ENCODE measurements around the gene TMEM132A.

- TF ChIP-seq FOXA1 (IDR thresholded peaks at IDR 0.05; ENCODE audit: borderline replicate concordance): no peak
- no peak for TF ChIP-seq MAX (CRISPR knock-in tag; IDR thresholded peaks at IDR 0.05)
- no peak for TF ChIP-seq ZBTB7A (IDR thresholded peaks at IDR 0.05; ENCODE audit: borderline replicate concordance, control insufficient read depth, low read depth, low read length)
- TF ChIP-seq MEF2A (IDR thresholded peaks at IDR 0.05; ENCODE audit: control insufficient read depth, low read depth, low read length): no peak
- TF ChIP-seq RAD21 (CRISPR knock-in tag; conservative IDR thresholded peaks at IDR 0.05 in 1 of 2, IDR thresholded peaks at IDR 0.05 in 1 of 2): no peak
- no peak for TF ChIP-seq HMG20B (CRISPR knock-in tag; IDR thresholded peaks at IDR 0.05)
- TF ChIP-seq ZBTB43 (CRISPR knock-in tag; IDR thresholded peaks at IDR 0.05): no peak
- no peak for TF ChIP-seq FOXP1 (CRISPR knock-in tag; IDR thresholded peaks at IDR 0.05)
- TF ChIP-seq NKRF (IDR thresholded peaks at IDR 0.05; ENCODE audit: borderline replicate concordance): no peak
- TF ChIP-seq E2F3 (CRISPR knock-in tag; IDR thresholded peaks at IDR 0.05): no peak
Measured at GRCh38 chr11:60955571-60955970, 31.3 kb downstream of the TMEM132A start.
